Osteocyte (in vitro differentiated cells): Measurements from ENCODE around the gene CXCR1. TPM values are rescaled to one million over a fixed set of nuclear protein-coding genes. Genes with fewer than 3 reads are reported as not detected.

Experiments used
- DNase-seq: peaks from one replicate; pipeline ENCODE4 v3.0.0; 2021; ENCODE audit warnings: mixed read lengths; ENCODE audit not compliant: unreplicated experiment; ENCODE audit errors: extremely low spot score
- H3K27ac Mint-ChIP-seq: one replicate; pipeline ENCODE4 v1.8.0; 2021; ENCODE audit warnings: mild to moderate bottlenecking, mixed read lengths; ENCODE audit not compliant: unreplicated experiment
- H3K27me3 Mint-ChIP-seq: one replicate; pipeline ENCODE4 v1.8.0; 2021; ENCODE audit warnings: mixed read lengths; ENCODE audit not compliant: unreplicated experiment
- H3K36me3 Mint-ChIP-seq: one replicate; pipeline ENCODE4 v1.8.0; 2021; ENCODE audit warnings: mixed read lengths; ENCODE audit not compliant: unreplicated experiment
- H3K4me1 Mint-ChIP-seq: one replicate; pipeline ENCODE4 v1.8.0; 2021; ENCODE audit warnings: mixed read lengths; ENCODE audit not compliant: unreplicated experiment
- H3K4me3 Mint-ChIP-seq: one replicate; pipeline ENCODE4 v1.8.0; 2021; ENCODE audit warnings: mild to moderate bottlenecking, moderate library complexity, mixed read lengths; ENCODE audit not compliant: unreplicated experiment
- H3K9me3 Mint-ChIP-seq: one replicate; pipeline ENCODE4 v1.8.0; 2021; ENCODE audit warnings: mixed read lengths; ENCODE audit not compliant: unreplicated experiment
- total RNA-seq: library from RNA; stranded (reverse); gene quantifications from 2 replicates; pipeline ENCODE4 v1.2.1, GENCODE V29; 2021
- TF ChIP-seq, protein P1 (sequence below): fragments of 200-600 bp; sonication (generic); IDR thresholded peaks from 2 replicates; pipeline ENCODE4 v1.5.0; 2021; ENCODE audit warnings: antibody characterized with exemption, mild to moderate bottlenecking, moderate library complexity

CXCR1 gene
- total RNA-seq, 1 donor from 2014 or later = not detected

DNA sequence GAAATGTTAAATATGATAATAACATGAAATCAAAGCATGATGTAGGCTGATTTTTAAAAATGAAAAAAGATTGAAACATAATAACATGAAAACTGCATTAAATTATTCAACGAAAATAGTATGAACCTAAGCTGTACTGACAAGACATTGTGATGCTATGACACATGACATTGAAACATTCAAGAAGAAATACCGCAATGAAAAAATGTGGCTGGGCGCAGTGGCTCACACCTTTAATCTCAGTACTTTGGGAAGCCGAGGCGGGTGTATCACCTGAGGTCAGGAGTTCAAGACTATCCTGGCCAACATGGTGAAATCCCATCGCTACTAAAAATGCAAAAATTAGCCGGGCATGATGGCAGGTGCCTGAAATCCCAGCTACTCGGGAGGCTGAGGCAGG is 14.6 kb downstream of the CXCR1 start:
- no peak for DNase-seq
- Mint-ChIP-seq H3K4me1 (no peaks in the 10 kb centered on the region), H3K9me3 (no peaks in the 10 kb centered on the region), H3K27ac (no peak overlapping the region), H3K36me3 (no peaks in the 10 kb centered on the region), H3K27me3 (peaks cover 70% of the 10 kb centered on the region), H3K4me3 (no peak overlapping the region)
- TF ChIP-seq, protein P1, sequence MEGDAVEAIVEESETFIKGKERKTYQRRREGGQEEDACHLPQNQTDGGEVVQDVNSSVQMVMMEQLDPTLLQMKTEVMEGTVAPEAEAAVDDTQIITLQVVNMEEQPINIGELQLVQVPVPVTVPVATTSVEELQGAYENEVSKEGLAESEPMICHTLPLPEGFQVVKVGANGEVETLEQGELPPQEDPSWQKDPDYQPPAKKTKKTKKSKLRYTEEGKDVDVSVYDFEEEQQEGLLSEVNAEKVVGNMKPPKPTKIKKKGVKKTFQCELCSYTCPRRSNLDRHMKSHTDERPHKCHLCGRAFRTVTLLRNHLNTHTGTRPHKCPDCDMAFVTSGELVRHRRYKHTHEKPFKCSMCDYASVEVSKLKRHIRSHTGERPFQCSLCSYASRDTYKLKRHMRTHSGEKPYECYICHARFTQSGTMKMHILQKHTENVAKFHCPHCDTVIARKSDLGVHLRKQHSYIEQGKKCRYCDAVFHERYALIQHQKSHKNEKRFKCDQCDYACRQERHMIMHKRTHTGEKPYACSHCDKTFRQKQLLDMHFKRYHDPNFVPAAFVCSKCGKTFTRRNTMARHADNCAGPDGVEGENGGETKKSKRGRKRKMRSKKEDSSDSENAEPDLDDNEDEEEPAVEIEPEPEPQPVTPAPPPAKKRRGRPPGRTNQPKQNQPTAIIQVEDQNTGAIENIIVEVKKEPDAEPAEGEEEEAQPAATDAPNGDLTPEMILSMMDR = no peak

DNA sequence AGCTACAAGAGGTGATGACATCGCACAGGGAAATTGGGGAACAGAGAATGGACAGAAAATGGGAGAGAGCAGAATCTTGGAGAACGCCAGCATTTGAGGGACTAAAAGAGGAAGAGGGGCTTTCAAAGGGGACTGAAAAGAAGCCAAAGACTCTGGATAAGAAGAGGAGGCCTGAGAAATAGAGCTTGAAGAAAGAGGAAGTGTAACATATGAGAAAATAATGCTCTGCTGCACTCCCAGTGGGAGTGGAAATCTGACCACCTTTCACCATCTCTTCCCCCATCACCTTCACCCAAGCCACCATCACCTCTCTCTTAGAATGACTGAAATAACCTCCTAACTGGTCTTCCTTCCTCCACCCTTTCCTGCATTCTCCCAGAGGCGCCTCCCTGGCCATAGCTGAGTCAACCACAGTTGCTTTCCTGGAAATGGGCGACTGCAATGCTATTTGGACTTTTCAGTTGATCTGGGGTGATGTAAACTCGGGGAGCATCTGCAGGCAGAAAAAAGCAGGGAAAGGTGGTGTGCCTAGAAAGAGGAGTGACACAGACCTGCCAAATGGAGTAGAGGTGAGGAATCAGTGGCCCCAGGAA is 16.8 kb downstream of the CXCR1 start:
- H3K4me1 Mint-ChIP-seq = no peaks in the 10 kb centered on the region
- TF ChIP-seq, protein P1 = no peak

DNA sequence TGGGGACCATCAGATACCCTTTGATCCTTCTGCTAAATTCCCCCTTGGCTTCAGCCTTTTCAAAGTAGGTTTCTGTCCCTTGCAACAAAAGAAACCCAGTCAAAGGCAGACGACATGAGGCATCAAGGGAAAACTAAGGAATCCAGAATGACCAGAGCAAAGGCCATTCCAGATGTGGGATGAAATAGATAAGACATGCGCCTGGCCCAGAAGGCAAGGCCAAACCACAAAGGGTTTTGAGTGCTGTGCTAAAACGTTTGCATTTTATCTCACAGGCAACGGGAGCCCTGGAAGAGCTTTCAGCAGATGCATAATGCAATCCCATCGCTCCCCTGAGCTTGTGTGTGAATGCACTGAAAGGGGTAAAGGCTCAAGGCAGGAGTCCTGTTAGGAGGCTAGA is 17.7 kb downstream of the CXCR1 start:
- H3K4me1 Mint-ChIP-seq = no peaks in the 10 kb centered on the region
- peaks cover 8% of the 10 kb centered on the region for H3K9me3 Mint-ChIP-seq
- H3K27me3 Mint-ChIP-seq = peaks cover 55% of the 10 kb centered on the region
- H3K4me3 Mint-ChIP-seq = no peak overlapping the region
- no peak overlapping the region for H3K27ac Mint-ChIP-seq
- TF ChIP-seq, protein P1 = no peak
- DNase-seq = no peak
- no peaks in the 10 kb centered on the region for H3K36me3 Mint-ChIP-seq

More for the DNA sequence above, 16.8 kb downstream of the CXCR1 start:
- H3K27me3 Mint-ChIP-seq = peaks cover 61% of the 10 kb centered on the region
- no peak overlapping the region for H3K4me3 Mint-ChIP-seq
- no peak overlapping the region for H3K27ac Mint-ChIP-seq
- H3K9me3 Mint-ChIP-seq = peaks cover 6% of the 10 kb centered on the region
- no peak for DNase-seq
- H3K36me3 Mint-ChIP-seq = no peaks in the 10 kb centered on the region

GRCh38 chr2:218146056-218146455 is 20.7 kb downstream of the CXCR1 start:
- Mint-ChIP-seq H3K36me3 (no peaks in the 10 kb centered on the region), H3K9me3 (peaks cover 8% of the 10 kb centered on the region), H3K4me3 (no peak overlapping the region), H3K27me3 (peaks cover 56% of the 10 kb centered on the region), H3K4me1 (no peaks in the 10 kb centered on the region), H3K27ac (no peak overlapping the region)
- DNase-seq = no peak
- TF ChIP-seq, protein P1 = no peak

DNA sequence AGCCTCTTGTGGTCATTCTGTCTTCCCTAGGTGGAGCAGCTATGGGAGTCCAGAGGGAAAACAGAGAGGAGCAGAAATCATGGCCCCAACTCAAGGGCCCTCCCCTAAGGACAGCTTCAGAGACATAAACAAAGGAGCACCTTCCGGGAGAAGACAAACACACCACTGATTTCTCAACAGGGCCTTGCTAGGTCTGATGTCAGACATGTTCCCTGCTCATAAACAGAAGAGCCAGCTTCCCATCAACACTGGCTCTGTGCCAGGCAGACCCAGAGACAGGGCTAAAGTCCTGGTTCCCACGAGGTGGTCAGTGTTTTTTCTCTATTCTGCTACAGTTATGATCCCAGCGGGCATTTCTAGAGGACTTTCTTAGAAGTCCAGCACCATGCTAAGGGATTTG is 21.6 kb downstream of the CXCR1 start:
- TF ChIP-seq, protein P1 = no peak
- H3K4me1 Mint-ChIP-seq = no peaks in the 10 kb centered on the region
- H3K9me3 Mint-ChIP-seq = peaks cover 8% of the 10 kb centered on the region
- no peak overlapping the region for H3K27ac Mint-ChIP-seq
- H3K4me3 Mint-ChIP-seq = no peak overlapping the region
- H3K27me3 Mint-ChIP-seq = peaks cover 55% of the 10 kb centered on the region
- H3K36me3 Mint-ChIP-seq = no peaks in the 10 kb centered on the region
- no peak for DNase-seq
